Stimulated activated naive CD8-positive, alpha-beta T cell treated with anti-CD3 and anti-CD28 coated beads, Interleukin-15, Interleukin-2, amounts not matched to agents 100 U/mL and 50 U/mL, for 24 hours (primary cell): ENCODE data around the gene CPXM2.

Source experiments
- ATAC-seq: fragments of 150-1000 bp; cut with Tn5 transposase; one replicate; pipeline ENCODE4 v1.10.0; 2021
- DNase-seq: peaks from one replicate; pipeline ENCODE4 v3.0.0; 2021

Gene CPXM2

DNA sequence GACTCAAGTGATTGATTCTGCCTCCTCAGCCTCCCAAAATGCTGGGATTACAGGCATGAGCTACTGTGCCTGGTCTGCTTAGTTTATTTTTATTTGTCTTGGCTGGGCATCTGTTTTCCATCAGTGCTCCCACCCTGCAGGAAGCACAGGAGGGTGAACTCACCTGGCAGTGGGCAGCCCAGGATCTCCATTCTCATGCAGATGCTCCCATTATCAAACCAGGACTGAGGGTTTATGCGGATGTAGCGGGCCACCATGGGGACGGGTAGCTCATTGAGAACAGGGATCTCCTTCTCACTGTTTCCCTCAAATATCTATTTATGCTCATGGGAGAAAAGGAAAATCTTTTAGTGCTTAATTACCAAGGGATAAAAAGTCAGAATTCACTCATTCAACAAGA is 93.8 kb downstream of the CPXM2 start:
- no peak for DNase-seq
- ATAC-seq = no peak

DNA sequence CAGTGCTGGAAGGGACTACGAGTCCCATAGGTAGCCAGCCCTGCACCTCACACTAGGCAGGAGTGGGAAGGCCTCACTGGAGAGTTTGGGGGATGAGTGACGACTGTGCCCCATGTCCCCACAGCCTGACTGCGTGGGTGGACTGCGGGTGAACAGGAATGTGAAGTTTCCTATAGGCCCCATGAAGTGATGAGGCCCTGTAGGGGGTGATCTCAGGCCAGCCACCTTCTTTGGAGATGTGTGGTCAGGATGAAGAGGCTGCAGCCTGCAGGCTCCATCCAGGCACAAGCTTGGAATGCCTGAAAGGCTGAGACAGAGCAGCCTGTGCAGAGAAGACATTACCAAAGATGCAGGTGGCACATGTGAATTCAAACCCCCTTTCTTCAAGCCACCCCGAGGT is 94.9 kb downstream of the CPXM2 start:
- DNase-seq = no peak
- ATAC-seq = no peak

DNA sequence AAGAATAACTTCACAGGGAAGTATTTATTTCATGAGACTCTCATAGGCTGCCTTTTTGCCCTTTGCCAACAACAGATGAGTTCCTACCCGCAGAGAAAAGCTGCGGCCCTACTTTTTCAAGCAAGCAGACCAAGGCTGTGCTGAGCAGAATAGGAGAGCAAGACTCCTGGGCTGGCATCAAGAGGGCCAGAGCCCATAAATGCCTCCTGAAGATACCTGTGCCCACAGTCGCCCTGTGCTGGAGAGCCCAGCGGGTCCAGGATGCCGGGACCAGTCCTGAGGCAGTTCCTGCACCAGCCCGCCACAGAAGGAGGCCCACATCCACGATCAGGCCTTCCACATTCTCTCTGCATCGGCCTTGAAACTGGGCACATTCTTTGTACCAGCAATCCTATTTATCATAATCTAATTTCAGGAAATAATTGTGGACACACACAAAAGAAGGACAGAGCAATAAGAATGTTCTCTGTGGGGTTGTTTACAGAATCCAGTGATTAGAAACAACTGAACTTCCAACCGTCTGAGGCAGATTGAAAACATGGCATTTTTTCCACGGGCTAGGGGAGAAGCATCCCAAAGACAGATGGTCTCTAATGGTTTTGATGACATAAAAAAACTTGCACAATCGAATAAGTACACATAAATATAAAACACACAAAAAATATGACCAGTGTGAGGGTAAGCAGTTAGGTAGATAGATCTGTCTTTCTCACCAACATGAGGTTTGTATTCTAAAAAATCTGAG is 95.6 kb downstream of the CPXM2 start:
- ATAC-seq (no peak), DNase-seq (no peak)

DNA sequence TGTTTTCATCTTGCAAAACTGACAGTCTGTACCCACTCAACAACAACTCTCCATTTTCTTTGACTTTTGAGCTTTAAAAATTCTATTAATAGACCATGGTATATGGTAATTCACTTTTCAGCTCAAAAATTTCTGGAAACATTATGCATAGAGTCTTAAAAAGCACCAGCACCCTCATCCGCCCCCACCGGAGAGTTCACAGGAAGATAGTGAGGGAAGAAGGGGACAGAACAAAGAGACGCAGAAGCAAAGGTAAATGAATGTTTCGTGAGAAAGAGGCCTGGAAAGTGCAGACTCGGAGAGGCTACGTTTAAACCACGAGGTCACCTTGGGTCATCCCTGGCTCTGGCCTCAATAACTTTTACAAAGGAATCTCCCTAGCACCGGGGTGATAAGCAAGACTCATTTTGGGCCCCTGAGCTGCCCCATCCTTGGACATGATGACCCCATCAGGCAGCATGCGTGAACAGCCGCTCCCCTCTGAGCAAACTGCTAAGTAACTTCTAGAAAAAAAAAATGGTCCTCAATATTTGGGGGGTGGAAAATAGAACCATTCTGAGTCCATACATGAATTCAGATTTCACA is 96.3 kb downstream of the CPXM2 start:
- no peak for ATAC-seq
- no peak for DNase-seq

DNA sequence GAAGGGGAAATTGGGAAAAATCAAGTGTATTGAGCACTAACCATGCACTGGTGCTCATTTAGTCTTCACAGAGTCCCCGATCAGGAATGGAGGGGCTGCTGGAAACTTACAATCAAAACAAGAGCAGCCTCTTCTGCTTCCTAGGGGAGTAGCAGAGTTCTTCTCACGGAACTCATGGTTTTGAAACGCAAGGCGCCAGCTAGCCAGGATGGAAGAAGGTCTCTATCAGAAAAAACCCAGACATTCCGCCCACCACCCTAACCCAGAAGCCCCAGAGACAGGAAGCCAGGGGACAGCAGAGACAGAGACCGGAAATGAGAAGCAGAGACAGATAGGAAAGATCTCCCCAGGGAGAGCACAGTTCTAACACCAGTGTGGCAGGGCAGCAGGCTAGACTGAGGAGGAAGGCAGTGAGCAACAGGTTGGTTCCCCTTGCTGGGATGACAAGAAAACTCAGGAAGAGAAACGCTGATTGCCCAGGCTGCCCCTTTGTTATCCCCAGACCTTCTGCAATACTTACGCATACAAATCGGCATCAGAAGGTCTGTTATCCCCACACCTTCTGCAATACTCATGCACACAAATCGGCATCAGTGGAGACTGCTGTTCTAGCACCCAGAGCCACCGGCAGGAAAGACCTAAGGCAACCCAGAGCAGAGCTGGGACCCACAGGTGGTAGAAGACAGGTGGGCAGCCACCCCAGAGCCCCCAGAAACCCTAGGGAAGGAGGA is 99.2 kb downstream of the CPXM2 start:
- DNase-seq (no peak), ATAC-seq (no peak)

DNA sequence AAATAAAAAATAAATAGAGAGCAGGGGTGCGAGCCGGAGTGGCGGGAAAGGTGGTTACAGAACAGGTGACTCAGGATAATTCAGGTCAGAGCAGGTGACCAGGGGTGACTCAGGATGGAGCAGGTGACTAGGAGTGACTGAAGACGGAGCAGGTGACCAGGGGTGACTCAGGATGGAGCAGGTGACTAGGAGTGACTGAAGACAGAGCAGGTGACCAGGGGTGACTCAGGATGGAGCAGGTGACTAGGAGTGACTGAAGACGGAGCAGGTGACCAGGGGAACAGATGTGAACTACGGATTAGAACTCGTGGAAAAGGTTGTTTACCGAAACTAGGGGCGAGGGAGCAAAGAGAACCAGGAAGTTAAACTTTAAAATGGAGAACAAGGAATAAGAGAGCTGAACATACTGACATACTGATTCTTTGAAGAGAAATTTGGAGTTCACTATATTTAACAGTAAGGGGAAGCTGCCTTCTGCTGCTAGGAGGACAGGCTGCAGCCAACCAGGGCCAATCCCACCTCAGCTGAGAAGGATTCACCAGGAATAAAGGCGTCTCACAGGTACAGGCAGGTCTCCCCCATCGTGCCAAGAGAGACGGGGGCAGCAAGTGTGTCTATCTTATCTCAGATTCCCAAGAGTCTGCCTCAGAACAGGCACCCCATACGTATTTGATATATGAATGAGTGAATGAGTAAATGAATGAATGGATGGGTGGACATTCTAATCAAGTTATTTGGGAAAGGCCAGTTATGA is 101.3 kb downstream of the CPXM2 start:
- ATAC-seq (no peak), DNase-seq (no peak)

DNA sequence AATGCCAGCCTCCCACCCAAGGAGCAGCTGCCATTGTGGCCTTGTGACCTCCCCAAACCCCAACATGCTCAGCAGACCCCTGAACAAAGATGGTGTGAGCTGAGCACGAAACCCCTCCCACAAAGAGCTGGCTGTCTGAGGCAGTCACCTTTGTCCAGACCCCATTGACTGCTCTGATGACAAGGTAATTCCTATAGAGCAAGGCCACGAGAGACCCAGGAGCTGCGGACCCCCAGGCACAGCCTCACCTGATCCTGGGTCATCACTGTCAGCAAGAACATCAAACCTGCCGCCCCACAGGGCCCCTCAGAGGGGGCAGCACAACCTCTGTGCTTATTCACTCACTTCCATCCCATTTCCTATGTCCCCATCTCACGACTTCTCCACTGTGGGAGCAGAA is 102.6 kb downstream of the CPXM2 start:
- DNase-seq = no peak
- no peak for ATAC-seq

DNA sequence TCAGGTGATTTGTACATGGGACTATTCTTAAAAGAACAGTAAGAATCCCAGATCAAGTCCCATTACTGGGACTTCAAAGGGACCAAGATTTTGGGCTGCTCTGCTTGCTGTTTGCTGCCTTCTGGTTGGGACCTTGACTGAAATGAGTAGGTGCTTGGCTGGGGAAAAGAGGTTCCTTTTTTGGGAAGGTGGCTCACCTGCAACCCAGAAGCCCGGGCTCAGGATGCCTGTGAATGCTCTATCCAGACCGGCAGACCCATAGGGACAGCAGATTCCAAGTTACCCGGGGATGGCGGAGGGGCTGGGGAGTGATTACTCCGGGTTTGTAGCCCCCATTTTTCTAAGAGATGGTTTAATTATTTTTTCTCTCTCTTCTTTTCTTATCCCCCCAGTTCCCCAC is 104.0 kb downstream of the CPXM2 start:
- DNase-seq = no peak
- ATAC-seq = no peak

DNA sequence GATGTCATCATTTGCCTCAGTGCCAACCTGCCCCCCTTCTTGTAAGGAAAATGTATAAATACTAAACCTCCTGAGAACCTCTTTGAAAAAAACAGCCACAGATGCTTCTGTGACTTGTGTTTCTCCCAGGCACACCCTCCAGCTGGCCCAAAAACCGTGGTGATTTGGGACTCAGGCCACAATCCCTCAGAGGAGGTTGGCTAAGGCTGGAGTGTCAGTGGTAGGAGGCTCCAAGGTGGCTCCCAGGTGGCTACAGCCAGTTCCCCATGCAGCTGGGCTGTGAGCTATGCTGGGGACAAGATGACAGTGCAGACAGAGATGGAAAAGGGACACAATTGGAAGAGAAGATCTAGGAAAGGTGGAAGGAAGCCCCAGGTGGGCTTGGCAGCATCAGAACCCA is 104.7 kb downstream of the CPXM2 start:
- DNase-seq (no peak), ATAC-seq (no peak)

DNA sequence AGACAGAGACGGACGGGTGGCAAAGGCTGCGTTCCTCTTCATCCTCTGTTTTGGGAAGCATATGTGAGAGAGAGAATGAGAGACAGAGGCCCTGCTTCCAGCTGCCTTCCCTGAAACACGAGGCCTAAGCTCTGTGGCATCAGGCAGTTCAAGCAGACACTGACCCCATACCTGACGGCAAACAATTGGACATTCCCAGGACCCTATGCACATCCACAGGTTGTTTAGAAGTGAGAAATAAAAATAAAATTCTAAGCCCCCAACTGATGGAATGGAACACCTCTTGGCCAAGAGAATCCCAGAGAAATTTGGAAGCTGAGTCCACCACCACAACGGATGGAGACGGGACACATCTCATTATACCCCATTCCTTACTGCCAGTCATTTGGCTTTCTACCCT is 105.3 kb downstream of the CPXM2 start:
- DNase-seq (no peak), ATAC-seq (no peak)

DNA sequence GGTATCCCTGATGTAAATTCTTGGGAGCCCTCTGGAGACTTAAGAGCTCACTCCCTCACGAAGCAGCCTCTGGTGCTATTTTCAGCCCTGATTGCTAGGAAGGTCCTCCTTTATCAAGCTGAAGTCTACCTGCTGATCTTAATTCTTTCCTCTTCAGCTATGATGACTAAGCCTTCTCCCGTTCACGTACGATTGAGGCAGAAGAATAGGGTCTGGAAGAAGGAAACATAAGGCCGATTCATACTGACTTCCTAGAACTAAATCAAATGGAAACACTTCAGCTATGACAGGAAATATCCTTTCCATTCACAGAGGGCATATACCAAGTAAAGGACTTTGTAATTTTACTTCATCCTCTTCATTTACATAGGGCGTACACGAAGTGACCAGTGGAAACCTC is 107.0 kb downstream of the CPXM2 start:
- no peak for ATAC-seq
- DNase-seq = no peak

DNA sequence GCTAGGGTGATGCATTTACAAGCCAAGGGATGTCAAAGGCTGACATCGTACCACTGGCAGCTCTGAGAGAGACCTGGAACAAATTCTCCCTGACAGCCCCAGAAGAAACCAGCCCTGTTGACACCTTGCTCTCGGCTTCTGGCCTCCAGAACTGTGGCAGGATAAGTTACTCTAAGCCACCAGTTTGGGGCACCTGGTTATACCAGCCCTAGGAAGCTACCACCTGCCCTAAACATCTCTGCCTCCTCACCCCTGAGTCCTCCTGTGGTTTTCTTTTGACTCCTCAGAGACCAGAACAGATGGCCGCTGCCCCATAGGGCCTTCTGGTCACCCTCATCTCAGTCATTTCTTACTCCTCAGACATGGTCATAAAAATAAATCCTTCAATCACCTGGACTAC is 107.4 kb downstream of the CPXM2 start:
- DNase-seq (no peak), ATAC-seq (no peak)

DNA sequence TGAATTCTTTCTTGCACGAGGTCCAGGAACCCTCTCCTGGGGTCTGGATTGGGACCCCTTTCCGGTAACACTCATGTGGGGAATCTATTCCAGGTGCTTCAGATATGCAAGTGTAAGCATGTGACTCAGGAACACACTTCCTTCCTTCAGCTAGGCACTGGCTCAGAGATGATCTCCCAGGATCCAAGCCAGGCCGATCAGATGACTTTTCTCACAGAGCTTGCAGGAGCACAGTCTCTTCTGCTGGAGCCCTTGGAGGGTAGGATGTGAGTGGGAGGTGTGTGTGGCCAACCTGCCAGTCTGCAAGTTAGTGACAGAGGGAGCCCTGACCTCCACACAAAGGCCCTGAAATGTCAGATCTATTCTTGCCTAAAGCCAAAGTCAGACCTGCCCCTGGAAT is 108.3 kb downstream of the CPXM2 start:
- DNase-seq (no peak), ATAC-seq (no peak)

DNA sequence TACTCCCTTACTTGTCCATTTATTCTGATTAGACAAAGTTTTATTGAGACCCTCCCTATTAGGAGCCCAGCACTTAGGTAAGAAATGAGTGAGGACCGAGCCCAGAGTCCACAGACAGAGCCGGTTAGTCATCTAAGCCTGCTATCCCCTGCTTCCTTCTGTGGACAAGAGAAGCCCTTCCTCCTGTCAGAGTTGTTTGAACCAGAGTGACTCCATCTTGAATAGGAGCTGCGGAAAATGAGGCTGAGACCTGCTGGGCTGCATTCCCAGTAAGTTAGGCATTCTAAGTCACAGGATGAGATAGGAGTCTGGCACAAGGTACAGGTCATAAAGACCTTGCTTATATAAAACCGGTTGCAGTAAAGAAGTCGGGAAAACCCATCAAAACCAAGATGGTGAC is 109.1 kb downstream of the CPXM2 start:
- ATAC-seq (no peak), DNase-seq (no peak)

DNA sequence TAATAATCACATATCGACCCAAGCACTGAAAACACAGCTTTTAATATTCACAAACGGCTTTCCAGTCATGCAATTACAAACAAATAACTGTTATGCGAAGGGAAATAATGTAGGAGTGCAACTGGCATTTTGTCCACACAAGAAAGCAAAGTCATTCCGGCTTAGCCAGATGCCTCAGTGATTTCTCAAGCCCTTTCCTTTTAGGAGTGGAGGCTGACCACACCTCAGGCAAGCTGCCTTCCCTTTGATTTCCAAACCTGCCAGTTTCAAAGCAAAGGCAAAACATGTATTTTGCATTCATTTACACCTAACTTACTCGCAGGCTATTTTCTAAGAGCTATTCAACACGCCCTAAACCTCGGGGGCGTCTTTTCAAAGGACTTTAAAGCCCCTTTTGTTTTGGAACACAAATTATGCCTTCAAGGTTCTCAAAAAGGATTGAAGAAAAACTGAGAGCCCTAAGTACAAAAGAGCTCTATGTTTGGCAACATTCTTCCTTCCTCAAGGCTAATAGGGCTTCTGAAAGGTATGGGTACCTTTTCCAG is 109.6 kb downstream of the CPXM2 start:
- ATAC-seq (no peak), DNase-seq (no peak)

DNA sequence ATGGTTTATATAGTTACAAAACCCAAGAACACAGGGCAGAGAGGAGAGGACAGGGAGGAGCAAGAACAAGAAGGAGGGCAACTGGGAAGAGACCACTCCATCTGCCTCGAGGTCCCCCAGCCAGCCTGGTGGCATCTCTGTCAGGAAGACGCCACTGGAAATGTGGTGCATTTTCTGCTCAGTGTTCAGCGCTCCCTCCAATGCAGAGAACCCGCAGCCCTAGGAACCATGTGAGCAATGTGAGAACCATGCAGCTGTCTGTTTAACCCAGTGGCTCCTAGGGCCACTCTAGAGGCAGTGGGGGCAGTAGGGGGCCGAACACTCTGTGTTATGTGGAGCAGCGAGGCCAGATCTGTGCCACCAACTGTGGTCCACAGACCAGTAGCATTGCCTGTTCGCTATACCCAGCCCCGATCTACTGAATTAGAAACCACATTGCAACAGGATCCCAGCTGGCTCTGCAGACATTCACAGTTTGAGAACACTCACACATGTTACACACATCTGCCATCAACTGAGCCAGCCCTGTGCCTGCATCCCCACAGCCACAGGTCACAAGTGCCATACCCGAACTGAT is 110.2 kb downstream of the CPXM2 start:
- DNase-seq (no peak), ATAC-seq (no peak)

DNA sequence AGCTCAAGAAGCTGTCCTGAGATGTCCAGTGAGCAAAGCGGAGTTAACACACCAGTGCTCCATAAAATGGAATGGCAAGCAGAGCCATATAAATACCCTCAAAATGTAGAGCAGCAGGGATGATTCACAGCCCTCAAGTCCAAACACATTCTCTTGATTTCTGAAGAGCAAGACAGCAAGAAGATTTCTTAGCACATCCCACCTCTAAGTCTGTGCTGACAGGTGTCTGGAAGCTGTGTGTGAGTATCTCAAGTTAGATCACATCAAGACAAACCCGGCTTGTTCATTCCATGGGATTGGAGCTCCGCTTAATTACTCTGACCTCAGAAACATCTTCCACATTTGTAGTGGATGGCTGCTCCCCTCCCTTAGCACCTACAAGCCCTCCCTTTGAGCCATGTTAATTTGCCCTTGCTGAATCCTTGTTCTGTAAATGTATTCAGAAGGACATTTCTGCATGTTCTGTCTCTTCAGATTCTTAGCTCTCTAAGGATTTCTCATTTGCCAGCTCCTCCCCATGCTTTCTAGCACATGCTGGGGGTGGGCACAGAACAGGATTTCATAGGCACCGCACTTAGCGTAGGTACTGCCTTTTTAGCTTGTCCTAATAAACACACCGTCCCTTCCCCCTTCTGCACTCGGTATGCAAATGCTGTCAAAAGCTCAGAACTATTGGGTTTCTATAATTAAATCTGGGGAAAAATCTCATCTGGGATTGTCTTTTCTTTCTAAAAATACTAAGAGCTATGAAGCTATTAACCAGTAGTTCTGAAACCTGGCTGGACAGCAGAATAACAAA is 112.7 kb downstream of the CPXM2 start:
- ATAC-seq (no peak), DNase-seq (no peak)

DNA sequence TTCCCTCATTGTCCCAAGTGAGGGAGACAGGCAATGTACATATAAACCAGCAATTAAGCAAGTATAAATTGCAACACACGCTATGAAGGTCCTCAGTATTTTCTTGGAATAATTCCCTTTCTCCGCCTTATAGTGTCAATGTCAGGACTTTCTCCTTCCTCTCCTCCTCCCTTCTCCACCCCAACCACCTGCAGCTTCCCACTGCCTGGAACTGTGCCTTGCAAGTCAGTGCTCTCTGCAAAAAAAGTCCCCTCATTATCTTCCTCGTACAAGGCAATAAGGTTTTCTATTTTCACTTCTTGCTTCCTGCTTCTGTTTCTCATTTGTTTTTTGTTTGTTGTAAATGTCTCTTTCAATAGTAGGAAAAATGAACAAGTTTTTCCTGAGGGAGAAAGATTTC is 113.7 kb downstream of the CPXM2 start:
- ATAC-seq (no peak), DNase-seq (no peak)

DNA sequence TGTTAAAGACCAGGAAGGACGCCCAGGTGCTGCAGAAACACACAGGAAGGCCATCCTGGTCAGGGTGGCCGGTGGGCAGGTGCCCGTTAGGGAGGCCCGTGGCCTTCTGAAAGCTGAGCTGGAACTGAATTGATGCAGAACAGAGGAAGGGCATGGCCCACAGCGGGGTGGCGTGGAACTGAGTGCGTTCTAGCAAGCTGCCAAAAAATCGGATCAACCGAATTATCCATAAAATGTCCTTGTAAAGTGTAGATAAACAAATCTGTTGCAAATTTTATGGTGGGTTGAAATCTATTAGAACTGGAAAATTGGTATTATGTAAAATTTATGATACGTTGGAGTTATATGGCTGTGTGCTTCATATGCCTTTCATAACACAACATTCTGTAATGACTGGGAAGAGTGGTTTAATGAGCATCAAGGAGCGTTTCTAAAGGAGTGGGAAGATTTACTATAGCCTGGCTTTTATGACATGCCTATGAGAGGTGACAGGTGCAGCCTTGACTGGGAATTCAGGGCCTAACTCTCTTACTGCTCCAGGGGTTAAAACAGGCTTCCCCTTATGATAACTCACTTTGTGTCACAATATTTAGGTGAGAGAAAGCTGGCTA is 117.4 kb downstream of the CPXM2 start:
- DNase-seq (no peak), ATAC-seq (no peak)

DNA sequence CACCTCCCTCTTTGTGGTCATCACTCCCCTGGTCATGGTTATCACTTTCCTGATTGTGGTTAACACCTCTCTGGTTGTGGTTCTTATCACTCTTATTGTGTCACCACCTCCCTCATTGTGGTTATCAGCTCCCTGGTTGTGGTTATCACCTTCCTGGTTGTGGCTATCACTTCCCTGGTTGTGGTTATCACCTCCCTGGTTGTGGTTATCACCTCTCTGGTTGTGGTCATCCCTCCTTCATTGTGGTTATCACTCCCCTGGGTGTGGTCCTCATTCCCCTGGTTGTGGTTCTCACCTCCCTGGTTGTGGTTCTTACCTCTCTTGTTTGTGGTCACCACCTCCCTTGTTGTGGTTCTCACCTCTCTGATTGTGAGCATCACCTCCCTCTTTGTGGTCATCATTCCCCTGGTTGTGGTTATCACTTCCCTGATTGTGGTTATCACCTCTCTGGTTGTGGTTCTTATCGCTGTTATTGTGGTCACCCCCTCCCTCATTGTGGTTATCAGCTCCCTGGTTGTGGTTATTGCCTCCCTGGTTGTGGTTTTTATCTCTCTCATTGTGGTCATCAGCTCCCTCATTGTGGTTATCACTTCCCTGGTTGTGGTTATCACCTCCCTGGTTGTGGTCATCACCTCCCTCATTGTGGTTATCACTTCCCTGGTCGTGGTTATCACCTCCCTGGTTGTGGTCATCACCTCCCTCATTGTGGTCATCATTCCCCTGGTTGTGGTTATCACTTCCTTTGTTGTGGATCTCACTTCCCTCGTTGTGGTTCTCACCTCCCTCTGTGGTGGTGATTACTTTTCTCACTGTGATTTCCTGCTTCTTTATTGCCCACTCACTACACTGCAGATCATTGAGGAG is 118.7 kb downstream of the CPXM2 start:
- ATAC-seq = no peak
- DNase-seq = peak; percentile 5
